ENCODE data around the gene PBX1.

DNA sequence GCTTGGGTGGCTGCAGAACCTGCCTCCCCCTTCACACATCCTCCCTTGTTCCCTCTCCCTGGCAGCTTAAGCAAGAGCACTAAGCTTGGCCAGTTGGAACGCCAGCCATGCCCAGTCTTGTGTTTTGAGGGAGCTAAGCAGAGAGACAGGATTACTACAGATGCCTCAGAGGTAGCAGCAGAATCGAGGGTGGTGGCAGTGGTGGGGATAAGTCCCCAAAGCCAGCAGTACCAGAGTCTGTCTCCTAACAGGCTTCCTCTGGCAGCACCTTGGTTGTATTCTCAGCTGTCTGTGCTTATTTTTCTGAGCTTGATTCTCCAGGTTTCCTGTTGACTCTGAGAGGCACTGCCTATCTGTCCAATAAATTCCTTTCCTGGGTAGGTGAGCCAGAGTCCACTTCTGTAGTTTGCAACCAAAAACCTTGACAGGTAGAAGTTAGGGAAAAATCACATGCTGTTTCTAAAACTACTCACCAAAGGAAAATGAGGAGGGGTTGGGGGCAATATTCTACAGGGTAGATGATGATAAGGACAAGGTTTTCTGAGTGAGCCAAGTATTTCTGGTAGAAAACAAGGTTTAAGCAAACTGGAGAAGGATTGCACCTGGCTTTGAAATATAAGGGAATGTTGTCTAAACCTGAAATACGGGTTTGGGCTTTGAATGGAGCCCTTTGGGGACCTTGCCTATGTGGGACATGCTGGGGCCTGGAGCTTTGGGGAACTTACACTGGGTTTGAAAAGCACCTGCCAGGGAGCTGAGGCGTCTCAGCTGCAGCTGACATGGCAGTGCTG lies 100.8 kb downstream of the PBX1 start:
- TF ChIP-seq POLR2A (IDR thresholded peaks at IDR 0.05; ENCODE audit: low read depth, low read length) (no peak), TAF1 (IDR thresholded peaks at IDR 0.05; ENCODE audit: low read depth, low read length) (no peak), POU2F2 (IDR thresholded peaks at IDR 0.05; ENCODE audit: low read depth, low read length) (no peak)

All from GM12891 (cell line).